HG03045 (cell line): ENCODE results near the gene TRIM9.

Source experiments
- ATAC-seq: cut with Tn5 transposase; IDR thresholded peaks from one replicate; pipeline ENCODE4 v1.9.1; 2021; ENCODE audit warnings: mild to moderate bottlenecking, moderate library complexity; ENCODE audit not compliant: unreplicated experiment

Gene TRIM9

GRCh38 chr14:51094901-51095853, at the start of gene TRIM9:
TSS of gene TRIM9 (minus strand) at chr14:51095105. CDS start at chr14:51094939, 166 bp downstream.
- peak; percentile 100 for ATAC-seq

- no peak for ATAC-seq
These were observed 46.0 kb upstream of the TRIM9 start for GRCh38 chr14:51140856-51141255.

GRCh38 chr14:51140338-51140737, 45.4 kb upstream of the TRIM9 start:
- ATAC-seq, result no peak

- no peak for ATAC-seq
These were observed 44.3 kb upstream of the TRIM9 start for GRCh38 chr14:51139121-51139681.

GRCh38 chr14:51138404-51139103, 43.6 kb upstream of the TRIM9 start:
- ATAC-seq, result no peak

GRCh38 chr14:51131516-51131915, 36.6 kb upstream of the TRIM9 start:
- ATAC-seq, result no peak

GRCh38 chr14:51129130-51129529, 34.2 kb upstream of the TRIM9 start:
- no peak for ATAC-seq

- ATAC-seq, result no peak
These were observed 29.1 kb upstream of the TRIM9 start for GRCh38 chr14:51124029-51124428.

GRCh38 chr14:51121096-51121495, 26.2 kb upstream of the TRIM9 start:
- ATAC-seq, result no peak

GRCh38 chr14:51119411-51120051, 24.6 kb upstream of the TRIM9 start:
- no peak for ATAC-seq

- ATAC-seq, result no peak
These were observed 24.1 kb upstream of the TRIM9 start for GRCh38 chr14:51118993-51119392.

GRCh38 chr14:51117593-51117992, 22.7 kb upstream of the TRIM9 start:
- no peak for ATAC-seq

- ATAC-seq, result no peak
These were observed 21.8 kb upstream of the TRIM9 start for GRCh38 chr14:51116682-51117081.

GRCh38 chr14:51109651-51110050, 14.7 kb upstream of the TRIM9 start:
- ATAC-seq, result no peak

- ATAC-seq, result no peak
These were observed 12.9 kb upstream of the TRIM9 start for GRCh38 chr14:51107801-51108200.

GRCh38 chr14:51104467-51104866, 9.6 kb upstream of the TRIM9 start:
- no peak for ATAC-seq

GRCh38 chr14:51097287-51097686, 2.4 kb upstream of the TRIM9 start:
- ATAC-seq, result no peak

- ATAC-seq, result no peak
These were observed 2.0 kb upstream of the TRIM9 start for GRCh38 chr14:51096870-51097269.

GRCh38 chr14:51095854-51096823, 1.2 kb upstream of the TRIM9 start:
- ATAC-seq, result no peak

GRCh38 chr14:51094282-51094821, 553 bp downstream of the TRIM9 start:
- ATAC-seq, result peak; percentile 1
